Mononuclear cell (primary cell): ENCODE measurements around the gene DNPH1. TPM values are rescaled to one million over a fixed set of nuclear protein-coding genes. Genes with fewer than 3 reads are reported as not detected.

Experiments used
- H3K27me3 ChIP-seq: 2 replicates; pipeline ENCODE4 v1.6.0; 2011; ENCODE audit warnings: low read length, control low read depth; ENCODE audit not compliant: insufficient read depth
- H3K4me1 ChIP-seq: 2 replicates; pipeline ENCODE4 v1.5.1; 2011; ENCODE audit warnings: mild to moderate bottlenecking, low read length, control low read depth; ENCODE audit not compliant: insufficient read depth
- H3K4me3 ChIP-seq: 2 replicates; pipeline ENCODE4 v1.5.1; 2011; ENCODE audit warnings: mild to moderate bottlenecking, low read length, moderate library complexity
- H3K9me3 ChIP-seq: 2 replicates; pipeline ENCODE4 v1.5.1; 2011; ENCODE audit warnings: low read depth, mild to moderate bottlenecking, control low read depth, low read length
- total RNA-seq: library from RNA; depleted of rRNA; stranded (reverse); fragments of >200 nt; gene quantifications from one replicate; pipeline ENCODE4 v1.2.3, GENCODE V29; 2012

Gene DNPH1
- total RNA-seq, 1 donor = 14.7 TPM

- H3K9me3 ChIP-seq = no peaks in the 10 kb centered on the region
- H3K27me3 ChIP-seq = peaks cover 63% of the 10 kb centered on the region
- H3K4me3 ChIP-seq = no peak overlapping the region
- no peaks in the 10 kb centered on the region for H3K4me1 ChIP-seq
Observed at GRCh38 chr6:43240950-43241349, 11.7 kb upstream of the DNPH1 start.

- Histone ChIP-seq H3K27me3 (peaks cover 46% of the 10 kb centered on the region), H3K4me3 (no peak overlapping the region), H3K4me1 (no peaks in the 10 kb centered on the region), H3K9me3 (no peaks in the 10 kb centered on the region)
Observed at GRCh38 chr6:43239054-43239453, 9.8 kb upstream of the DNPH1 start.

- H3K9me3 ChIP-seq = no peaks in the 10 kb centered on the region
- peaks cover 21% of the 10 kb centered on the region for H3K27me3 ChIP-seq
- H3K4me1 ChIP-seq = no peaks in the 10 kb centered on the region
- H3K4me3 ChIP-seq = no peak overlapping the region
Observed at GRCh38 chr6:43235841-43236240, 6.6 kb upstream of the DNPH1 start.

GRCh38 chr6:43231735-43232450 lies 2.6 kb upstream of the DNPH1 start:
- H3K9me3 ChIP-seq = no peaks in the 10 kb centered on the region
- no peak overlapping the region for H3K4me3 ChIP-seq
- peaks cover 22% of the 10 kb centered on the region for H3K4me1 ChIP-seq
- H3K27me3 ChIP-seq = peaks cover 4% of the 10 kb centered on the region

GRCh38 chr6:43231053-43231452 lies 1.8 kb upstream of the DNPH1 start:
- H3K4me1 ChIP-seq = peaks cover 22% of the 10 kb centered on the region
- peaks cover 4% of the 10 kb centered on the region for H3K27me3 ChIP-seq
- H3K9me3 ChIP-seq = no peaks in the 10 kb centered on the region
- no peak overlapping the region for H3K4me3 ChIP-seq

GRCh38 chr6:43229803-43230620 lies 731 bp upstream of the DNPH1 start:
- peaks cover 31% of the 10 kb centered on the region for H3K4me1 ChIP-seq
- no peak overlapping the region for H3K4me3 ChIP-seq
- no peaks in the 10 kb centered on the region for H3K9me3 ChIP-seq
- peaks cover 4% of the 10 kb centered on the region for H3K27me3 ChIP-seq

GRCh38 chr6:43226192-43226851 lies 3.0 kb downstream of the DNPH1 start:
- peaks cover 49% of the 10 kb centered on the region for H3K4me1 ChIP-seq
- H3K9me3 ChIP-seq = no peaks in the 10 kb centered on the region
- no peak overlapping the region for H3K4me3 ChIP-seq
- peaks cover 4% of the 10 kb centered on the region for H3K27me3 ChIP-seq

GRCh38 chr6:43223175-43223574 lies 6.1 kb downstream of the DNPH1 start:
- Histone ChIP-seq H3K27me3 (no peaks in the 10 kb centered on the region), H3K4me1 (peaks cover 35% of the 10 kb centered on the region), H3K9me3 (no peaks in the 10 kb centered on the region), H3K4me3 (no peak overlapping the region)

- Histone ChIP-seq H3K4me1 (peaks cover 29% of the 10 kb centered on the region), H3K27me3 (no peaks in the 10 kb centered on the region), H3K9me3 (no peaks in the 10 kb centered on the region), H3K4me3 (no peak overlapping the region)
Observed at GRCh38 chr6:43222418-43223059, 6.7 kb downstream of the DNPH1 start.

GRCh38 chr6:43221046-43221972 lies 8.0 kb downstream of the DNPH1 start:
- no peaks in the 10 kb centered on the region for H3K9me3 ChIP-seq
- peaks cover 28% of the 10 kb centered on the region for H3K4me1 ChIP-seq
- H3K4me3 ChIP-seq = no peak overlapping the region
- H3K27me3 ChIP-seq = no peaks in the 10 kb centered on the region

- Histone ChIP-seq H3K4me1 (peaks cover 23% of the 10 kb centered on the region), H3K27me3 (no peaks in the 10 kb centered on the region), H3K4me3 (no peak overlapping the region), H3K9me3 (no peaks in the 10 kb centered on the region)
Observed at GRCh38 chr6:43220439-43220951, 8.8 kb downstream of the DNPH1 start.

- Histone ChIP-seq H3K4me3 (no peak overlapping the region), H3K27me3 (no peaks in the 10 kb centered on the region), H3K9me3 (no peaks in the 10 kb centered on the region), H3K4me1 (peaks cover 16% of the 10 kb centered on the region)
Observed at GRCh38 chr6:43219814-43220213, 9.5 kb downstream of the DNPH1 start.

GRCh38 chr6:43219119-43219518 lies 10.2 kb downstream of the DNPH1 start:
- Histone ChIP-seq H3K27me3 (no peaks in the 10 kb centered on the region), H3K4me1 (peaks cover 9% of the 10 kb centered on the region), H3K4me3 (no peak overlapping the region), H3K9me3 (no peaks in the 10 kb centered on the region)

- Histone ChIP-seq H3K4me3 (no peak overlapping the region), H3K4me1 (no peaks in the 10 kb centered on the region), H3K27me3 (no peaks in the 10 kb centered on the region), H3K9me3 (no peaks in the 10 kb centered on the region)
Observed at GRCh38 chr6:43217351-43217750, 11.9 kb downstream of the DNPH1 start.
